ENCODE measurements around the gene MYLK2. TPM values are rescaled to one million over a fixed set of nuclear protein-coding genes. Genes with fewer than 3 reads are reported as not detected.

Gene MYLK2
- total RNA-seq, 1 experiment from 2014 or later = 3.5 TPM

GRCh38 chr20:31835977-31836852 is 17.1 kb downstream of the MYLK2 start:
- Histone ChIP-seq H3K4me3 (no peak overlapping the region), H3K9me3 (replicated peaks) (no peaks in the 10 kb centered on the region), H3K27me3 (no peaks in the 10 kb centered on the region), H3K4me1 (peaks cover 79% of the 10 kb centered on the region), H3K36me3 (no peaks in the 10 kb centered on the region), H3K27ac (peak overlapping the region; percentile 90)
- DNase-seq = peak; percentile 98

DNA sequence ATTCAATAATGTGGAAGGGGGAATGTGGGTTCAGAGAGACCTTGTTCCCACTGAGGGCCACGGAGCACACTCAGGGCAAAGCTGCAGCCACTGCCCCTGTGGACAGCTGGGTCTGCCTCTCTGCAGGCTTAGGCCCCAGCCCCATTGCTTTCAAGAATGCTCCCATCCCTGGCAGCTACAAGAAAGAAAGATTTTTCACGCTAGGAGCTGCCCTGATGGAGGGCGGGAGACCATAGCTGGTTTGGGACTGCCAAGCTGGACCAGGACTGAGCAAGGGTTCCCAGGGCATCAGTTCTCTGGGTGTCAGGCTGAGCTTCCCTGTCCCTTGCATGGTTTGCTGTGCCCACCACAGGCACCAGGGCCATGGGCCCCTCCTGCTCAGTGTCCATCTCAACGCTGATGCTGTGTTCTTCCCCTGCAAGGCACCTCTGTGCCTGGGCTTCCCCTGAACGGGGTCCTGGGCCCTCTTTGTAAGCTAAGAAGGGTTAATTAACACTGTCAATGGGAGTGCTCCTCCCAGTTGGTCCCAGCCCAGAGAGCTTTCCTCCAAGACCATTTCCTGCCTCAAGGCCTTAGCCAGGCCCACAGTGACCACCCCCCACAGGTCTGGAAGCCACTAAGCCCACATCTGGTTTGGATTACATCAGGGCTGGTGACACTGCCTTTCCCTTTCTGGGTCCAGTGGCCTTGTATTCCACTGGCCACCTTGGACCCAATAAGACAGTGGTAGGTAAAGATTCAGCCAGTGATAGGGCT is 17.9 kb downstream of the MYLK2 start:
- peak; percentile 55 to 70 for DNase-seq
- Histone ChIP-seq H3K4me1 (peaks cover 87% of the 10 kb centered on the region), H3K9me3 (replicated peaks) (no peaks in the 10 kb centered on the region), H3K4me3 (no peak overlapping the region), H3K27me3 (no peaks in the 10 kb centered on the region), H3K36me3 (no peaks in the 10 kb centered on the region), H3K27ac (peak overlapping the region; percentile 90)

DNA sequence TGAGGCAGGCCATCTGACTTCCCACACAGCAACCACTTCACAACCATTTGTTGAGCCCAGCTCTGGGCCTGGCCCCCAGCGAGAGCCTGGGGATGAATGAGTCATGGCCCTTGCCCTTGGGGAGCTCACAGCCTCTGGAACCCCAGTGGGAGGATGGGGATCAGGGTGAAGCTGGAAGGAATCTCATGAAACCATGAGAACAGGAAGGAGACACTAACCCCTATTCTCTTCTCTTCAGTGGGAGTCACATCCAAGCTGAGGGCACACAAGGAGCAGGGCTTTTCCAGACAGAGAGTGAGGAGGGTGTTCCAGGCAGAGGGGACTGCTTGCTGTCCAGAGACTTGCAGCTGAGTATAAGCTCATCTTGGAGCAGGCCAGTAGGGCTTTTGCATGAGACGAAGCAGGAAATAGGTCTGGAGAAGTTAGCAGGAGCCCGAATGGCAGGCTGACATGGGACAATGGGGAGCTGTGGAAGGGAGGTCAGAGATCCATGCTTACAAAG is 18.8 kb downstream of the MYLK2 start:
- Histone ChIP-seq H3K27me3 (no peaks in the 10 kb centered on the region), H3K9me3 (replicated peaks) (no peaks in the 10 kb centered on the region), H3K27ac (peak overlapping the region; percentile 90), H3K36me3 (no peaks in the 10 kb centered on the region), H3K4me3 (no peak overlapping the region), H3K4me1 (peaks cover 93% of the 10 kb centered on the region)
- DNase-seq = peak; percentile 76 to 83

DNA sequence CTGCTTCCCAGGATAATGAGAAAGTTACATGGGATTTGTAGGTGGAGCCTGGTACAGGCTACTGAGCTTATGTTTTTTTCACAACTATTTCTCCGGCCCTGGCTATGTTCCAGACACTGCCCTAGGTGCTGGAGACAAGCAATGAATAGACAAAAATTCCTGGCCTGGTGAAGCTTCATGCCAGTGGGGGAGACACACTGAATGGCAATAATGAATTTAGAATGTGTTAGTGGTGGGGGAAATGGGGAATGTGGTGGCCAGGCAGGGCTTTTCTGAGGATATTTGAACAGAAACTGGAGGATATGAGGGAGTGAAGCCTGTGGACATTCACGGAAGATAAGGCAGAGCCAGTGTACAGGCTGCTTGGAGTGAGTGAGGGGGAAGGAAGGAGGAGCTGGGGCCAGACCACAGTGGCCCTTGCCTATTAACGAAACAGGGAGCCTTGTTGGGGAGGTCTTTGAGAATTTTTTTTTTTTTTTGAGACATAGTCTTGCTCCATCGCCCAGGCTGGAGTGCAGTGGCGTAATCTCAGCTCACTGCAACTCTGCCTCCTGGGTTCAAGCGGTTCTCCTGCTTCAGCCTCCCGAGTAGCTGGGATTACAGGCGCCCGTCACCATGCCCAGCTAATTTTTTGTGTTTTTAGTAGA is 19.6 kb downstream of the MYLK2 start:
- Histone ChIP-seq H3K9me3 (replicated peaks) (no peaks in the 10 kb centered on the region), H3K27me3 (no peaks in the 10 kb centered on the region), H3K4me1 (peaks cover 90% of the 10 kb centered on the region), H3K4me3 (no peak overlapping the region), H3K27ac (no peak overlapping the region; the same call in 1 of the 2 replicates), H3K36me3 (no peaks in the 10 kb centered on the region)
- DNase-seq = peak; percentile 52 to 59

GRCh38 chr20:31839782-31840487 is 20.8 kb downstream of the MYLK2 start:
- DNase-seq = peak; percentile 85 to 86
- Histone ChIP-seq H3K27me3 (no peaks in the 10 kb centered on the region), H3K9me3 (replicated peaks) (no peaks in the 10 kb centered on the region), H3K4me3 (no peak overlapping the region), H3K27ac (peak overlapping the region; percentile 6), H3K4me1 (peaks cover 80% of the 10 kb centered on the region), H3K36me3 (no peaks in the 10 kb centered on the region)

GRCh38 chr20:31840906-31841816 is 22.0 kb downstream of the MYLK2 start:
- Histone ChIP-seq H3K4me3 (no peak overlapping the region), H3K27me3 (no peaks in the 10 kb centered on the region), H3K4me1 (peaks cover 73% of the 10 kb centered on the region), H3K36me3 (no peaks in the 10 kb centered on the region), H3K9me3 (replicated peaks) (no peaks in the 10 kb centered on the region), H3K27ac (peak overlapping the region; percentile 71; the same call in 1 of the 2 replicates)
- DNase-seq = no peak

DNA sequence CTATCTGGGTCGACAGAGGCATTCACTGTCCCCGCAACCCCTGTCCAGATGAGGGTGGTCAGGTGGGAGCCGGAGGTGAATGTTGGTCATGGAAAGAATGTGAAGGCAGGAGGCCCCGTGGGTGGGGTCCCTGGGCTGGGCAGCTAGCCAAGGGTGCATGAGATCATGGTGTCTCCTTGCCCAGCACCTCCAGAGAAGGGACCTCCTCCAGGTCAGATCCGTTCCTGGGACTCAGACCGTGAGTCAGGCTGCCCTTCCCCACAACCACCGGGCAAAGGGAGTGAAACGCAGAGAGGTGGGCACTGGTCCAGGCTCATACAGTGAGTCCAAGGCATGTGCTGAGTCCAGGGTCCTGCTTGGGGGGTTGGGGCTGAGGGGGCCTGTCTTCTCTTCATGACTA is 22.8 kb downstream of the MYLK2 start:
- H3K36me3 ChIP-seq = no peaks in the 10 kb centered on the region
- H3K27me3 ChIP-seq = no peaks in the 10 kb centered on the region
- peak overlapping the region; percentile 60 for H3K4me3 ChIP-seq
- H3K4me1 ChIP-seq = peaks cover 68% of the 10 kb centered on the region
- peak; percentile 58 to 74 for DNase-seq
- peak overlapping the region; percentile 71; the same call in 1 of the 2 replicates for H3K27ac ChIP-seq
- no peaks in the 10 kb centered on the region for H3K9me3 ChIP-seq (replicated peaks)

DNA sequence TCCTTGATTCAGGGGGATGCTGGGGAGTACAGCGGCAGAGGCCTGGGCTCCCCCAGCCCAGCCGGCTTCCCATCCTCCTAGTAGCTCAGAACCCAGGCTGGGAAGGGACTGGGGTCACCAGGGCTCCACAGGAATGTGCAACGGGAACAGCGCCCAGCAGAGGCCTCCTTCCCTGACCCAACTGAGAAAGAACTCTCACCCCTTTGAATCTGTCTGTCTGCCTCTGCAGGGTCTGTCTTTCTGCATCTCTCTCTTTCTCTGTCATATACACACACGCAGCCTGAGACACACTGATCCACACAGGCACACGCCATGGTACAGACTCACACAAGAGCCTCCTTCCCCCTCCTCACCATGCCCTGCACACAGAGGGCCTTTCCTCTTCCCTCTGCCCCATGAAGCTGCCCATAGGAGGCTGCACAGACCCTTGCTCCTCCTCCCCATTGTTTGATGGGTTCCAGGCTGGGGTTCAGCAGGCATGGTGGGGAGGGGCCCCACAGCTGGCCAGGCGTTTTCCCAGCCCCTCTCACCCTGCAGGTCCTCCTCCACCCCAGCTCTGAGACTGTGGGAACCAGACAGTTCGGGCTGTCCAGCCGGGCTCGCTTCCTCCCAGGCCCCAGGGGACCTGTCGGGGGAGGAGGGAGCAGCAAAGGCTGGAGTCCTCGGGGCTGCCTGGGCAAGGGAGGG is 23.5 kb downstream of the MYLK2 start:
- Histone ChIP-seq H3K36me3 (no peaks in the 10 kb centered on the region), H3K27me3 (no peaks in the 10 kb centered on the region), H3K4me3 (peak overlapping the region; percentile 60), H3K4me1 (peaks cover 62% of the 10 kb centered on the region), H3K9me3 (replicated peaks) (no peaks in the 10 kb centered on the region), H3K27ac (peak overlapping the region; percentile 71)
- DNase-seq = peak; percentile 70 to 77

- no peaks in the 10 kb centered on the region for H3K36me3 ChIP-seq
- H3K27ac ChIP-seq = peak overlapping the region; percentile 71
- no peak for DNase-seq
- H3K27me3 ChIP-seq = no peaks in the 10 kb centered on the region
- peaks cover 55% of the 10 kb centered on the region for H3K4me1 ChIP-seq
- no peaks in the 10 kb centered on the region for H3K9me3 ChIP-seq (replicated peaks)
- peak overlapping the region; percentile 60 for H3K4me3 ChIP-seq
Measured at GRCh38 chr20:31843288-31843687, 24.1 kb downstream of the MYLK2 start.

- no peaks in the 10 kb centered on the region for H3K27me3 ChIP-seq
- H3K36me3 ChIP-seq = no peaks in the 10 kb centered on the region
- peak in 1 of 2 experiments; percentile 34 for DNase-seq
- peaks cover 50% of the 10 kb centered on the region for H3K4me1 ChIP-seq
- no peaks in the 10 kb centered on the region for H3K9me3 ChIP-seq (replicated peaks)
- peak overlapping the region; percentile 60 for H3K4me3 ChIP-seq
- peak overlapping the region; percentile 71; the same call in 1 of the 2 replicates for H3K27ac ChIP-seq
Measured at GRCh38 chr20:31843881-31844280, 24.7 kb downstream of the MYLK2 start.

GRCh38 chr20:31844737-31845299 is 25.7 kb downstream of the MYLK2 start:
- no peaks in the 10 kb centered on the region for H3K36me3 ChIP-seq
- DNase-seq = peak in 1 of 2 experiments; percentile 33
- H3K9me3 ChIP-seq (replicated peaks) = no peaks in the 10 kb centered on the region
- H3K4me3 ChIP-seq = peak overlapping the region; percentile 60
- peak overlapping the region; percentile 71 for H3K27ac ChIP-seq
- H3K4me1 ChIP-seq = peaks cover 41% of the 10 kb centered on the region
- H3K27me3 ChIP-seq = no peaks in the 10 kb centered on the region

- no peaks in the 10 kb centered on the region for H3K27me3 ChIP-seq
- DNase-seq = peak; percentile 95 to 96
- H3K4me3 ChIP-seq = peak within 1 kb of the TSS; percentile 60
- H3K4me1 ChIP-seq = peaks cover 38% of the 10 kb centered on the region
- H3K36me3 ChIP-seq = no peaks in the 10 kb centered on the region
- H3K27ac ChIP-seq = peak within 1 kb of the TSS; percentile 71
- no peaks in the 10 kb centered on the region for H3K9me3 ChIP-seq (replicated peaks)
Measured at GRCh38 chr20:31845300-31845863, 26.2 kb downstream of the MYLK2 start, which contains the start of gene FOXS1. Gene FOXS1 (minus strand): TSS chr20:31845604. CDS start chr20:31845542, 62 bp downstream.

Measured in SJCRH30 (cell line).